HK-2 (cell line): ENCODE data around the gene SCAANT1.

Source experiments
- DNase-seq: peaks from one replicate; pipeline ENCODE4 v3.0.0-alpha.2; 2018; ENCODE audit not compliant: unreplicated experiment

The SCAANT1 gene

GRCh38 chr3:63863150-63864007 is 48.8 kb downstream of the SCAANT1 start, which contains the start of the genes ATXN7 and THOC7:
TSS of gene ATXN7 (plus strand) at chr3:63863867. CDS start at chr3:63912599, 48,732 bp downstream.
TSS of gene THOC7 (minus strand) at chr3:63863805. CDS start at chr3:63863790, 15 bp downstream.
- peak; percentile 55 for DNase-seq

GRCh38 chr3:63862804-63863149 is 49.4 kb downstream of the SCAANT1 start:
- no peak for DNase-seq
